Mammary epithelial cell (primary cell): ENCODE results near the gene TNS4.

Experiments
- CTCF ChIP-seq, 2 donors: IDR thresholded peaks in 1 of 2; conservative IDR thresholded peaks in 1 of 2; 2 replicates each; pipeline ENCODE4 v1.5.1; 2011 to 2012; ENCODE audit warnings: inconsistent platforms in 2 of 2, low read length in 2 of 2, mild to moderate bottlenecking in 2 of 2, control low read depth in 1 of 2, low read depth in 1 of 2; ENCODE audit not compliant: insufficient read depth in 1 of 2; ENCODE audit errors: extremely low read depth in 1 of 2
- EZH2 ChIP-seq: IDR thresholded peaks from 2 replicates; pipeline ENCODE4 v1.6.1; 2012; ENCODE audit warnings: low read length, inconsistent platforms, borderline replicate concordance

GRCh38 chr17:40511136-40511535 lies 9.7 kb upstream of the TNS4 start:
- TF ChIP-seq EZH2 (no peak), CTCF (conservative IDR thresholded peaks at IDR 0.05 in 1 of 2, IDR thresholded peaks at IDR 0.05 in 1 of 2; ENCODE audit: extremely low read depth in 1 of 2, insufficient read depth in 1 of 2, low read depth in 1 of 2, low read length in 2 of 2) (no peak)
